ENCODE measurements around the gene LAMA5. TPM values are rescaled to one million over a fixed set of nuclear protein-coding genes. Genes with fewer than 3 reads are reported as not detected.

LAMA5 gene
- polyA plus RNA-seq, 4 donors, result 70.5 to 201 (median 146) TPM

DNA sequence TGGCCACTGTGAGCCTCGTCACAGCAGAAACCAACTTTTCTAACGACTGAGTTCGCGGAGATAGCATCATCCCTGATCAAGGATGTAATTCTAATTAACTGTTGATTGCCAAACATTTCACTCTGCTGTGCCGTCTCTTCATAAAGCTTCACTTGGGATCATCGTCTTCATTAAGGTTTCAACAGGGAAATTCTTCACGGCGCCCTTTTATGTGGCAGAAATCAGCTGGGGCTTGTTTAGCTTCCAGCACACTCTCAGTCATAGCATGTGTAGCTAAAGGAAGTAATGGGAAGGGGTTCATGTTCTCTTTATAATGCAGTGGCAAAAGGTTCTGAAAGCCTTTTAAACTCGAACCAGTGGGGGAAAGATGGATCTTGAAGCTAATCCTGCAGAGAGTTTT, 73.2 kb downstream of the LAMA5 start:
- DNase-seq (ENCODE audit: low read depth in 4 of 4, low spot score in 2 of 4), result no peak

DNA sequence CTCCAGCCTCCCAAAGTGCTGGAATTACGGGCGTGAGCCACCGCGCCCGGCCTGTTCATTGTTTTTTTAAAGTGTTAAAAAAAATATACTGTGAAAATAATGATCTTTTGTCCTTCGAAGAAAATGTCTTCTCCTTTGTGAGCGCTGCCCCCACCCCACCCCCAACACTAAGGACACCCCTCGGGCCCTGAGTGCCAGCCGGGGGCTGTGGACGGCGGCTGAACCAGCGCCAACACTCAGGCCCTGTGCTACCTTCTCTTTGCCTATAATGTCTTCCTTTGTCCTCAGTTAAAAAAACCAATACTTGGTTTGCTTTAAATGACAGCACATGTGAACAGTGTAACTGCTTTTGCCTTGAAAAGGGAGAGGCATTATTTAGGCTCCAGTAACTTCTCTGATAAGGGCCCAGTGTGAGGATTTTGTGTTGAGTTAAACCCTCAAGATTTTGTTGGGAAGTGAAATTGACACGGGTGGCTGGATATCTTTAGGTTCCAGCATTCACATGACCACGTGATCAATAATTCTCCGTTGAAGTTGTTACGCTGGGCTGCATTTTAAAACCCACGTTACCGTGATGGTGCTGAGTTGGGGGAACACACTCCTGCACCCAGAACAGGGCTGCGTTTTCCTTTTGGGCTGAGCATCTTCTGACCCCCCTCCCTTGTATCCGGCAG, 73.9 kb downstream of the LAMA5 start:
- DNase-seq (ENCODE audit: low read depth in 4 of 4, low spot score in 2 of 4), result no peak

DNA sequence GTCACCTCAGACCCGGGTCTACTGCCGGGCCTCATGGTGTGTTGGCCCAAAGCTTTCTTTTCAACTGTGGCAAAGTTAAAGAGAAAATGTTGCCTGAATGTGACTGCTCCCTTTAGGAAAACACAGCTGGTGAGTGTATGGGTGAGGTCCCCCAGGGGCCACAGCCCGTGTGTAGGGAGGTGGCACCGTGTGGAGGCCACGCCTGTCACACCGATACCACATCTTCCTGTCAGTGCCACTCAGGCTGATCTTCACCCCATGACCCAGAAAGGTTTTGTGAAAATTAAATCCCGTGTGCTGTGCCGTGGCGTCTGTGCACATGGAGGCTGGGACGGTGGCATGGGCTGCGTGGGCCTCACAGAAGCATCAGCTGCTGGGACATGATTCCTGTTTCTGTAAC, 75.0 kb downstream of the LAMA5 start:
- no peak for DNase-seq (ENCODE audit: low read depth in 4 of 4, low spot score in 2 of 4)

DNA sequence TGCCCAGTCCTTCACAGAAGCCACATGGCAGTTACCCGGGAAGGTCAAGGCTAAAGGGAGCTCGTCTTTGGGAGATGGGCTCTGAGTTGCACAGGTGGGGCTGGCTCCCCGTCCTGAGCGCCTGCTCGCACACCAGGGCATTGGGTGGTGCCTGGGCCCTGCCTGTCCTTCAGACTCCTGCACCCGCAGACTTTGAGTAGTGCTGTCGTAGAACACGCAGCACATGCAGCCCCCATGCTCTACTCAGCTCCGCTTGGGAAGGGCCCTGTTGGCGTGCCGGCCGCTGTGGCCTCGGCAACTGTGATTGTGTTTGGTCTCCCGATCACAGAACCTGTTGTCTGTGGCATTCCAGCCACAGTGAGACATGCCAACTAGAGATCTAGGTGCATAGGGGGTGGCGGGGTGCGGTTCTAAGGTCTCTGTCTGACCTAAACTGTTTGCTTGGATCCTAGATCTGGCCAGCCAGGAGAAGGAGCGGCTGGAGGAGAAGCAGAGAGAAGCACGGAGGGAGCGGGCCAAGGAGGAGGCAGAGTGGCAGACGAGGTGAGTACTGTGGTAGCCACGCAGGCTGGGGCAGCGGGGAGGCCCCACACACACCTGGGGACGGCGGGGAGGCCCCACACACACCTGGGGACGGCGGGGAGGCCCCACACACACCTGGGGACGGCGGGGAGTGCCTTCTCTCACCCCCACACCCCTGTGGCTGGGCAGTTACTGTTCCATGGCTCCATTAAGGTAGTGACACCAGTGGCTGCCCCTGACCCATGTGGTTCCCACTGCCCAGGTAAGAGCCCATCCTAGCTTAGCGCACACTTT, 75.7 kb downstream of the LAMA5 start:
- no peak for DNase-seq (ENCODE audit: low read depth in 4 of 4, low spot score in 2 of 4)

DNA sequence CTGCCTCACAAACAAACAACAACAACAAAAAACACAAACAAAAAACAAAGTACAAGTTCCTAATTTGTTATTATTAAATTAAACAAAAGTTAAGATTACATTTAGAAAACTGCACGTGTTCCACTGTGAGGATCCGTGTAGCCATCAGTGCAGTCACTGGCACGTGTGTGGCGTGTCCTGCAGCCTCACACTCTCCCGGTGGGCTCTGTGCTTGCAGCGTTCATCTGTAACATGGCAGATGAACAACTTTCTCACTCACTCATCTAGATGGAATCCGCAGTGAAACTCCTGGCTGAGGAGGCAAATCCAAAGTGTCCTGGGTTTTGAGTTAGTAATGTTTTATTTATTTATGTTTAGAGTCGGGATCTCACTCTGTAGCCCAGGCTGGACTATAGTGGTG, 77.2 kb downstream of the LAMA5 start:
- DNase-seq (ENCODE audit: low read depth in 4 of 4, low spot score in 2 of 4), result no peak

DNA sequence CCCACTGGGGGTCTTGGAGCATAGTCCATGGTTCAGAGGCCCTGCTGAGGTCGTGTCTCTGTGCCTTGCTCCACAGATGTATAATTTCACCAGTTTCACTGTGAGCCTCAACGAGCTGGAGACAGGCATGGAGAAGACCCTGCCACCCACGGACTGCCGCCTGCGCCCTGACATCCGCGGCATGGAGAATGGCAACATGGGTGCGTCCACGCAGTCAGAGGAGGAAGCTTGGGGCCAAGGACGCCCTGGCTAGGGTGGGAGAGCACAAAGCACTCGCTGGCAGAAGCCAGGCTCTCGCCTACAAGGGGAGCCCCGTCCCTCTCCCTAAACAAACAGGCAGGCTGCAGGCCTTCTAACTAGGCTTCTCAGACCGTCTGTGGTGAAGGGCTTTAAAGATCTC, 78.0 kb downstream of the LAMA5 start:
- no peak for DNase-seq (ENCODE audit: low read depth in 4 of 4, low spot score in 2 of 4)

DNA sequence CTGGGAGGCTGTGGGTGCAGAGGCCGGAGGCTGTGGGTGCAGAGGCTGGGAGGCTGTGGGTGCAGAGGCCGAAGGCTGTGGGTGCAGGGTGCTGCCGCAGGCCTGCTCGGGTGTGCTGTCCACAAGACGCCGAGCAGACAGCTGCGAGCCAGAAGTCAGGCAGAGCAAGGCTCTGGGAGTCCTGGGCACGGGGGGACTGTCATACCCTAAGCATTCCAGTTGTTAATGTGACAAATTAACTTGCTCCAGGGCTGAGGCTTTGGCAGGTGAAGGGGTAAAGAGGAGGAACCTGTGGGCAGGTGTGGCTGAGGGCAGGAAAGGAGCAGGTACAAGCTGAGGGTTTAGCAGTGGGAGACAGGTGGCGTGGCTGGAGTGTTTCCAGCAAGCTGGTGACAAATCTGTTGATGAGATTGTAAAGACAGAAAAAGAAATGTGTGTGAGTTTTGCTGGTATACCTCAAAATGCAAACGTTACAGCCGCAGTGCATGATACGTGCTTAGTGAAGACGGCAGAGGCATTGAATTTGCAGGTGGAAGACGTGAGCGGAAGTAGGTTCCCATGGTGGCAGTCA, 78.5 kb downstream of the LAMA5 start:
- DNase-seq (ENCODE audit: low read depth in 4 of 4, low spot score in 2 of 4), result no peak

DNA sequence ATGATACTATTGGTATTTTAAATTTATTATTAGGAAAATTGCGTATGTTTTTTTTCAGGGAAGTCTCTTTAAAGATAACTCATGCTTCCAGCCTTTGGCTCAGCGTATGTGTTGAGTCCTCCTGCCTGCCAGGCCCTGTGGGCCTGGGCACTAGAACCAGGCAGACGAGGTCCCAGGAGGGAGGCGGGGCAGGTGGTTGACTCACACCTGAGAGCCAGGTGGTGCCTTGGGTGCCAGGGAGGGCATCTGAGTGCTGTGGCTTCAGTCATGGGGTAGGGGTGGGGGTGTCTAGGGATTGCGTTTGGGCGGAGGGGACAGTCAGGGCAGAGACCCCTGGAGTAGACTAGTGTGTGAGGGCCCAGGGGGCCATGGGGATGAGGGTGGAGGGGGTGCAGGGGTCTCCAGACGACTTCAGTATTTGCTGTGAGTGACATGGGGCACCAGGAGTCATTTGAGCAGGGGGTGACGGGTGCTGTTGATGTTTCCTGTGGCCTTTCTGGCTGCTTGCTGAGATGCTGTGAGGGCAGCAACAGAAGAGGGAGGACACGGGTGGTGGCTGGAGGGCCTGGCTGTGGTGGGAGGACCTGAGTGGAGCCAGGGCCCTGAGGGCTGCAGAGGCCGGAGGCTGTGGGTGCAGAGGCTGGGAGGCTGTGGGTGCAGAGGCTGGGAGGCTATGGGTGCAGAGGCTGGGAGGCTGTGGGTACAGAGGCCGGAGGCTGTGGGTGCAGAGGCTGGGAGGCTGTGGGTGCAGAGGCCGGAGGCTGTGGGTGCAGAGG, 79.2 kb downstream of the LAMA5 start:
- DNase-seq (ENCODE audit: low read depth in 4 of 4, low spot score in 2 of 4), result no peak

DNA sequence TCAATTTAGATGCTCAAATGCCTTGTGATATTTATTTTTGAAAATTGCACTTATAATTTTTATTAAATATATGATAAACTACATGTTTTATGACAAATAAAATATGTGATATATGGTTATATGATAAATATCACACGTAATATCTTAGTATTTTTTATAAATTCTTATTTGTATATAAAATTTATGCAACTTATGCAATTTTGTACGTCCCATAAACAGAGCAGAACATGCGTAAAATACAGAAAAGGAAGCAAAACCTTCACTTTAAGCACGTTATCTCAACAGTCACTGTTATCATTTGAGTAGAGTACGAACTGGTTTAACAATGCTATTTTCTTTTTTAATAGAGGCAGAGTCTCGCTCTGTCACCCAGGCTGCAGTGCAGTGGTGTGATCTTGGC, 80.0 kb downstream of the LAMA5 start:
- DNase-seq (ENCODE audit: low read depth in 4 of 4, low spot score in 2 of 4), result no peak

DNA sequence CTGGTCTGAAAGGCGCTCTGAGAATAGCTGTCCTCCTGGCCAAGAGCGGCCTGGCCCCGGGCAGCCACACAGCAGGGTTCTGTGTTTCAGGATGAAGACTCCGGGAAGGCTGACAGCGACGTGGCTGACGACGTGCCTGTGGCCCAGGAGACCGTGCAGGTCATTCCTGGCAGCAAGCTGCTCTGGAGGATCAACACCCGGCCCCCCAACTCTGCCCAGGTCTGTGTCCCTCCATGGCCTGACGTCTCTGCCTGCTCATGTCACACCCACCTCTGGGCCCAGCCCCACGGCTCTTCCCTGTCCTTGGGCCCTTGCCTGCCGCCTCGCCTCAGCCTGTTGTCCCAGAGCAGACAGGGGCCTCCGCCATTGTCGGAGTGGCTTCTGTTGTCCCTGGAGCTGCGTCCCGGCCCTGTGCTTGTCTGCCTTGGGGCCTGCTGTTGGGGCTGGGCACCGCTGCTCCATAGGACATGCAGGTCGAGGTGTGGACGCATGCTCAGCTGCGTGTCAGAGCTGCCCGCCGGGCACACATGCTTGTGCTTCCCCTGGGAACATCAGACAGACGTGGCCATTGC, 80.5 kb downstream of the LAMA5 start:
- DNase-seq (ENCODE audit: low read depth in 4 of 4, low spot score in 2 of 4), result no peak

DNA sequence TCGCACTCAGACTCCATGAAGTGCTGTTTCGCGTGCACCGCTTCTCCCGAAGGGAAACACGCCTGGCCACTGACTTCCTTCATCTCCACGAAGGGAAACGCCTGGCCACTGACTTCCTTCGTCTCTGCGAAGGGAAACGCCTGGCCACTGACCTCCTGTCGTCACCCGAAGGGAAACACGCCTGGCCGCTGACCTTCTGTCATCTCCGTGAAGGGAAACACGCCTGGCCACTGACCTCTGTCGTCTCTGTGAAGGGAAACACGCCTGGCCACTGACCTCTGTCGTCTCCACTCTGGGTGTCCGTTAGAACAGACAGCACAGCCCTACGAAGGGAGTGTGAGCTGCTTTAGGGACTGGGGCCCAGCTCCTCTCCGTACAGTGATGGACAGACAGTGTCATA, 81.4 kb downstream of the LAMA5 start:
- DNase-seq (ENCODE audit: low read depth in 4 of 4, low spot score in 2 of 4), result no peak

DNA sequence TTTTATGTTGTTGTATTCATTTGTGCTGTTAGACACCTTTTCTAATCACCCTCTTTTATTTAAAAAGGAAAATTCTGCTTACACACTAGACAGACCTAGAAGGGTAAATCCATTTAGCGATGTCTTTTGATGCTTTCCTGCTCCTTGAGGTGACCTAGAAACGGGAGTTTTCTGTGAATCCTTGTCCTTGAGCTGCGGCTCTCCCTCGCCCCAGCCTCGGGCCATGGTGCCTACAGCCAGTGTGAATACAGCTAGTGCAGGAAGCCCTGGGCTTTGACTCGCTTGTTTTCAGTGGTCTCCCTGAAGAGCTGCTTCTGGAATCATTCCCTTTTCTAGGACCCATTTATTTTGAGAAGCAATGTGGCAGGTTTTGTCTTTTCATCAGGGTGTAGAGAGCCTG, 82.0 kb downstream of the LAMA5 start:
- DNase-seq (ENCODE audit: low read depth in 4 of 4, low spot score in 2 of 4), result no peak

DNA sequence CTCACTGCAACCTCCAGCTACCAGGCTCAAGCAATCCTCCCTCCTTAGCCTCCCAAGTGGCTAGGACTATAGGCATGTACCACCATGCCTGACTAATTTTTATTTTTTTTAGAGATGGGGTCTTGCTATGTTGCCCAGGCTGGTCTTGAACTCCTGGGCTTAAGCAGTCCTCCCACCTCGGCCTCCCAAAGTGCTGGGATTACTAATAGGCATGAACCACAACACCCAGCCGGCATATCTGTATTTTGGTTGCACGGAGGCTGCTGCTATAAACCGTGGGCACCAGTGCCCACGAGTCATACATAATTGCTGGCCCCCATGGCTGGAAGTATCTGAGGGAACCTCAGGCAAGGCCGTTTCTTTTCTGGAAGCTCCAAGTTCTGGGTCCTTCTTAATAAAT, 82.7 kb downstream of the LAMA5 start:
- DNase-seq (ENCODE audit: low read depth in 4 of 4, low spot score in 2 of 4), result no peak

DNA sequence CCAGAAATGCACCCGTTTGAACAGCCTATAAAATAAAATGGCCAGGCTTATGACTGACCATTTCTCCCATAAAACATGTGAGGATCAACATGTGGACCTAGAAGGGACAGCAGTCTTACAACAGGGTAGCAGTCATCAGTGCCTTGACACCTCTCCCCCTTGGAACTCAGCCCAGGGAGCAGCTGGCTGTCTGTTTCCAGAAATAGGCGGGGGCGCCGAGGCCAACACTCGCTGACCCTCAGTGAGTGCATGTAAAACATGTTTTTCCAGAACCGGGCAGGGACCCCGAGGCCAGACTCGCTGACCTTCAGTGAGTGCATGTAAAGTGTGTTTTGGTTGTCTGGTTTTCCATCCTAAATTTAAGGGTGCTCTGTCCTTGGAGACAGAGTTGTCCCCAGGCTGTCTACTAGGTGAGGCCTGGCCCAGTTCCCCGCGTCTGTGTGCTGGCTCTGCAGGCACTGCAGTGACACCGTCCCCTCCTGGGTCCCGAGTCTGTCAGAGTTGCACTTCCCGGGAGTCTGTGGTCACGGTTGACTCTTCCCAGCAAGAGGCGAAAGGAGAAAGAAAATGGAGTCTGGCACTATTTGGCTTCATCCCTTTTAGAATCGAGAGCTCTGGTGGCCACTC, 84.1 kb downstream of the LAMA5 start:
- DNase-seq (ENCODE audit: low read depth in 4 of 4, low spot score in 2 of 4), result no peak

DNA sequence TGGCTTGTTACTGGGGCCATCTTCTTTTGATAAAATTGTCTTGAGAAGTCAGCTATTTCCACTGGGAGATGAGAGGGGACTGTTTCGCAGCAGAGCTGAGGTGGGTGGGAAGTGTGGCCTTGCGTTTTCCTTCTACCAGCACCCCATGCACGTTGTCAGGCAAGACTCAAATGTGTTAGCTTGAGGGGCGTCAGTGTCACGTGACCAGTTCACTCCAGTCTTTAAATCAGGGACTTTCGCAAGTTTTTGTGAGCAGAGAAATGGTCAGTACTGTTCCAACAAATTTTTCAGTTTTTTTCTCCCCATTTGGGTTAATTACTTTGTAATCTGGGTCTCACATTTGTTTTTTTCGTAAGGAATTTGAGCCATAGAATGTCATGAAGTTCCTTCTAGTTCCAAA, 85.0 kb downstream of the LAMA5 start:
- DNase-seq (ENCODE audit: low read depth in 4 of 4, low spot score in 2 of 4), result no peak

DNA sequence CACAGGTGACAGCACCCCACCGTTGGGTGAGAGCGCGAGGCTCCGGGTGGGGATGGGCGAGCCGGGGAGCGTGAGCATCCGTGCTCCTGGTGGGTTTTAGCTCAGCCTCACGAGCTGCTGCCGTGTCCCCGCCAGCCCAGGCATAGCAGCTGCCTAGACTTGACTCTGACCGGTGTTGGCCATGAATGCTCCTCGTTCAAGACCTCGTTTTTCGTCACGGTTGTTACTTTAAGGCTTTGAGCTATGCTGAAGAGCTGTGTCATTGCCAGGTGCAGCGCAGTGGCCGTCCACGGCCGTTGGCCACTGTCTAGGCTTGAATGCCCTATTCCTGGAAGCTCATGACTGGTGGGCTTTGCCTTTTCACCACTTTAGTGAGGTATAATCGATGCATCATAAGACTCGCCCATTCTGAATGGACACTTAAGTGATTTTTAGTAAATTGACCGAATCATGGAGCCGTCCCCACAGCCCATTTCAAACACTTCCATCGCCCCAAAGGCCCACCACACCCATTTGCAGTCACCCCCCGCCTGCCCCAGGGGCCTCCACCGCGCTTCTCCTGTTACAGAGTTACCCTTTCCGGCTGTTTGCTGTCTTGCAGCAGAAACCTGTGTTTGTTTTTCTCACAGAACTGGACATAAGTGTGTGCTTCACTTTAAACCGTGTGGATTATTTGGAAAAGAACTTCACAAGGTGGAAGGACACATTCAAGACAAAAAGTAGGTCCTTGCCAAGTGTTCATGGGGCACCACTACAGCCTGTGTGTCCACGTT, 85.8 kb downstream of the LAMA5 start:
- no peak for DNase-seq (ENCODE audit: low read depth in 4 of 4, low spot score in 2 of 4)

DNA sequence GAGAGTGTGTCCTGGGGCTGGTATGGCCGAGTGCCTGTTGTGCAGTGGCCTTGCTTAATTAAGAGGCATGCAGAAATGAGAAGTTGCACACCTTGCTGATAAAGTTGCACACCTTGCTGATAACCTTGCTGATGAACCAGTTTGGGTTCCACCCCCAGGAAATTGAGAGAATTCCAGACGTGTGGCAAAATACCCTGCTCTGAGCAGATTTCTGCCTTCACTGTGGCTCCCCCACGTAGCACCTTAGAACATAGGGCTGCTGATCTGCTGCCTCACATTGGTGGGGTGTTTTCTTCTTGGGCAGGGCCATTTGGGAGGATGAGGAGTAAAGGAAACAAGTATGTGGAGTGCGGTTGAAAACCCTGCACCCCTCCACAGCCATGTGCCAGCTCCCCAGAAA, 86.8 kb downstream of the LAMA5 start:
- DNase-seq (ENCODE audit: low read depth in 4 of 4, low spot score in 2 of 4), result no peak

DNA sequence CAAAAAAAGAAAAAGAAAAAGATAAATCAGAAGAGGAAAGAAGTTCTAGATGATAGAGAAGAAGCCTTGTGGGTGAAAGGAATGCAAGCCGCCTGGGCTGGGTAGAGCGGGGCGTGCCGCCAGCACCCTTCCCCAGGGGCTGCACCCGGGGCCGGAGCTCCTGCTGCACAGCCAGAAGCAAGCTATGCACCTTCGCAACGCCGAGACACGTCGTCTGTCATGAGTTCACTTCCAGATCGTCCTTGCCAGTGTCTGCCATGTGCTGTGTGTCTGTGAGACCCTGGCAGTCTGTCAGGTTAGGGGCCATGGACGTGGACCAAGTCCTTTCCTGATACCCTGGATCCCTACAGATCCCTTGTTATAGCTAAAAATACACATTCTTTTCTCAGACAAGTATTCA, 89.9 kb downstream of the LAMA5 start:
- no peak for DNase-seq (ENCODE audit: low read depth in 4 of 4, low spot score in 2 of 4)

DNA sequence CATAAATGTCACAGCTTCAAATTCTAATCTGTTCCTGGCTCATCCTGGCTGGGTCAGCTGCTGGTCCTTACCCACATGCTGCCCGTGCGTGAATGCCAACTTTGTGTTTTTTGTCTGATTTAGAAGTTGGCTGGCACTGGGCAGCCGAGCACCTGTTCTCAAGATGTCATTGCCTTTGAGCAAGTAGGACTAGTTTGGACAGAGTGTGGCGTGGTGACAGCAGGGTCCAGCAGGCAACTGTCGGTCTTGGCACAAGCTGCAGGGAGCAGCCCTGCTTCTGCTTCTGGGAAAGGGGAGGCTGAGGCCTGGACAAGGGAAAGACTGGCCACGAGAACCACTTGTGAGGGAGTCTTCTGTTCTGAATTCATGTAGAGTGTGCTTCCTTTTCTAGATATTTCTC, 90.7 kb downstream of the LAMA5 start:
- no peak for DNase-seq (ENCODE audit: low read depth in 4 of 4, low spot score in 2 of 4)

DNA sequence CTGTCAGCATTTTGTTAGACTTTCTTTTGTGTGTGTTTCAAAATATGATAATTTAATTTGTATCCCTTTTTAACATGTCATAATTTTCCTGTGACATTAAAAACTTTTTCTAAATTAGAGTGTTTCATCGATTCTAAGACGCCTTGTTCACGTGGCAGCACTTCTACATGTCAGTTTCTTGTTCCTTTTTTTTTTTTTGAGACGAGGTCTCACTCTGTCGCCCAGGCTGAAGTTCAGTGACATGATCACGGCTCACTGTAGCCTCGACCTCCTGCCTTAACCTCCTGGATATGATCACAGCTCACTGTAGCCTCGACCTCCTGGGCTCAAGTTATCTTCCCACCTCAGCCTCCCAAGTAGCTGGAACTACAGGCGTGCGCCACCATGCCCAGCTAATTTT, 91.9 kb downstream of the LAMA5 start:
- no peak for DNase-seq (ENCODE audit: low read depth in 4 of 4, low spot score in 2 of 4)
